Measurements from ENCODE around the gene NADK. TPM values are rescaled to one million over a fixed set of nuclear protein-coding genes. Genes with fewer than 3 reads are reported as not detected.
"Not testable (repeated sequence)": the region's sequence is repeated elsewhere in the genome, so short reads cannot be mapped to it uniquely, and the experiment has no call there.

The NADK gene
- total RNA-seq, 1 experiment from 2014 or later, result 58.5 TPM

GRCh38 chr1:1764876-1765470 is 13.3 kb downstream of the NADK start:
- DNase-seq (ENCODE audit: low read depth), result no peak

- DNase-seq (ENCODE audit: low read depth), result no peak
These were observed 14.3 kb downstream of the NADK start for GRCh38 chr1:1763657-1764621.

- no peak for DNase-seq (ENCODE audit: low read depth)
These were observed 16.5 kb downstream of the NADK start for GRCh38 chr1:1761504-1762376.

- no peak for DNase-seq (ENCODE audit: low read depth)
These were observed 17.6 kb downstream of the NADK start for GRCh38 chr1:1760715-1761114.

- DNase-seq (ENCODE audit: low read depth), result no peak
These were observed 18.0 kb downstream of the NADK start for GRCh38 chr1:1760345-1760650.

- DNase-seq (ENCODE audit: low read depth), result no peak
These were observed 18.6 kb downstream of the NADK start for GRCh38 chr1:1759456-1760344.

GRCh38 chr1:1758692-1759455 is 19.4 kb downstream of the NADK start:
- no peak for DNase-seq (ENCODE audit: low read depth)

- DNase-seq (ENCODE audit: low read depth), result no peak
These were observed 20.1 kb downstream of the NADK start for GRCh38 chr1:1758059-1758621.

- no peak for DNase-seq (ENCODE audit: low read depth)
These were observed 20.7 kb downstream of the NADK start for GRCh38 chr1:1757422-1758058.

- no peak for DNase-seq (ENCODE audit: low read depth)
These were observed 21.4 kb downstream of the NADK start for GRCh38 chr1:1756661-1757421.

GRCh38 chr1:1755852-1756251 is 22.4 kb downstream of the NADK start:
- DNase-seq (ENCODE audit: low read depth), result no peak

GRCh38 chr1:1755426-1755825 is 22.8 kb downstream of the NADK start:
- no peak for DNase-seq (ENCODE audit: low read depth)

- DNase-seq (ENCODE audit: low read depth), result no peak
These were observed 24.0 kb downstream of the NADK start for GRCh38 chr1:1754051-1754815.

- no peak for DNase-seq (ENCODE audit: low read depth)
These were observed 24.7 kb downstream of the NADK start for GRCh38 chr1:1753607-1754005.

- no peak for DNase-seq (ENCODE audit: low read depth)
These were observed 25.3 kb downstream of the NADK start for GRCh38 chr1:1752636-1753606.

- no peak for DNase-seq (ENCODE audit: low read depth)
These were observed 26.1 kb downstream of the NADK start for GRCh38 chr1:1752190-1752589.

- DNase-seq (ENCODE audit: low read depth), result not testable (repeated sequence)
These were observed 28.3 kb downstream of the NADK start for GRCh38 chr1:1749941-1750340.

All from HT1080 (cell line).